Activated T-cell treated with anti-CD3 and anti-CD28 coated beads, Interleukin-2, amount 50 U/mL, for 24 hours (primary cell): Measurements from ENCODE around the gene SLC25A19.

ENCODE experiments used
- DNase-seq: peaks from one replicate; pipeline ENCODE4 v3.0.0-alpha.2; 2020
- H3K27ac Mint-ChIP-seq: 2 replicates; pipeline ENCODE4 v1.8.0; 2020; ENCODE audit warnings: mild to moderate bottlenecking, mixed read lengths
- H3K27me3 Mint-ChIP-seq: 2 replicates; pipeline ENCODE4 v1.8.0; 2020; ENCODE audit warnings: mixed read lengths
- H3K36me3 Mint-ChIP-seq: 2 replicates; pipeline ENCODE4 v1.8.0; 2020; ENCODE audit warnings: low read depth, mixed read lengths
- H3K4me1 Mint-ChIP-seq: 2 replicates; pipeline ENCODE4 v1.8.0; 2020; ENCODE audit warnings: low read depth, mixed read lengths
- H3K4me3 Mint-ChIP-seq: 2 replicates; pipeline ENCODE4 v1.8.0; 2020; ENCODE audit warnings: mild to moderate bottlenecking, moderate library complexity, mixed read lengths
- H3K9me3 Mint-ChIP-seq: 2 replicates; pipeline ENCODE4 v1.8.0; 2020; ENCODE audit warnings: mixed read lengths

Gene SLC25A19

GRCh38 chr17:75289115-75289831, at the start of gene SLC25A19:
Gene SLC25A19 (minus strand): TSS chr17:75289433. CDS start chr17:75286764, 2,669 bp downstream.
- Mint-ChIP-seq H3K4me3 (peak within 1 kb of the TSS; percentile 97), H3K27ac (peak within 1 kb of the TSS; percentile 100), H3K4me1 (peaks cover 39% of the 10 kb centered on the region), H3K9me3 (no peaks in the 10 kb centered on the region), H3K36me3 (peaks cover 52% of the 10 kb centered on the region), H3K27me3 (no peaks in the 10 kb centered on the region)
- DNase-seq: peak; percentile 94

GRCh38 chr17:75338335-75338734, 49.1 kb upstream of the SLC25A19 start:
- no peak for DNase-seq
- Mint-ChIP-seq H3K27ac (peak overlapping the region; percentile 87), H3K27me3 (no peaks in the 10 kb centered on the region), H3K9me3 (no peaks in the 10 kb centered on the region), H3K36me3 (peaks cover 27% of the 10 kb centered on the region), H3K4me1 (peaks cover 81% of the 10 kb centered on the region), H3K4me3 (peak overlapping the region; percentile 47)

- no peak for DNase-seq
- H3K4me3 Mint-ChIP-seq: no peak overlapping the region
- no peaks in the 10 kb centered on the region for H3K9me3 Mint-ChIP-seq
- H3K4me1 Mint-ChIP-seq: peaks cover 79% of the 10 kb centered on the region
- no peak overlapping the region for H3K27ac Mint-ChIP-seq
- no peaks in the 10 kb centered on the region for H3K27me3 Mint-ChIP-seq
- peaks cover 51% of the 10 kb centered on the region for H3K36me3 Mint-ChIP-seq
Observed at GRCh38 chr17:75335315-75335714, 46.1 kb upstream of the SLC25A19 start.

GRCh38 chr17:75334723-75335122, 45.5 kb upstream of the SLC25A19 start:
- peaks cover 53% of the 10 kb centered on the region for H3K36me3 Mint-ChIP-seq
- DNase-seq: no peak
- H3K4me3 Mint-ChIP-seq: no peak overlapping the region
- peaks cover 73% of the 10 kb centered on the region for H3K4me1 Mint-ChIP-seq
- H3K27ac Mint-ChIP-seq: no peak overlapping the region
- H3K27me3 Mint-ChIP-seq: no peaks in the 10 kb centered on the region
- H3K9me3 Mint-ChIP-seq: no peaks in the 10 kb centered on the region

GRCh38 chr17:75331671-75332070, 42.4 kb upstream of the SLC25A19 start:
- no peak for DNase-seq
- Mint-ChIP-seq H3K27me3 (no peaks in the 10 kb centered on the region), H3K4me3 (no peak overlapping the region), H3K9me3 (no peaks in the 10 kb centered on the region), H3K36me3 (peaks cover 66% of the 10 kb centered on the region), H3K4me1 (peaks cover 61% of the 10 kb centered on the region), H3K27ac (peak overlapping the region; percentile 59)

- DNase-seq: no peak
- Mint-ChIP-seq H3K4me3 (no peak overlapping the region), H3K27me3 (no peaks in the 10 kb centered on the region), H3K9me3 (no peaks in the 10 kb centered on the region), H3K27ac (peak overlapping the region; percentile 71), H3K4me1 (peaks cover 53% of the 10 kb centered on the region), H3K36me3 (peaks cover 82% of the 10 kb centered on the region)
Observed at GRCh38 chr17:75327757-75328156, 38.5 kb upstream of the SLC25A19 start.

- H3K27me3 Mint-ChIP-seq: no peaks in the 10 kb centered on the region
- H3K36me3 Mint-ChIP-seq: peaks cover 83% of the 10 kb centered on the region
- DNase-seq: no peak
- H3K9me3 Mint-ChIP-seq: no peaks in the 10 kb centered on the region
- no peak overlapping the region for H3K4me3 Mint-ChIP-seq
- peak overlapping the region; percentile 89 for H3K27ac Mint-ChIP-seq
- peaks cover 40% of the 10 kb centered on the region for H3K4me1 Mint-ChIP-seq
Observed at GRCh38 chr17:75326226-75326848, 37.1 kb upstream of the SLC25A19 start.

GRCh38 chr17:75325827-75326225, 36.6 kb upstream of the SLC25A19 start:
- Mint-ChIP-seq H3K4me1 (peaks cover 35% of the 10 kb centered on the region), H3K4me3 (no peak overlapping the region), H3K27me3 (no peaks in the 10 kb centered on the region), H3K36me3 (peaks cover 82% of the 10 kb centered on the region), H3K9me3 (no peaks in the 10 kb centered on the region), H3K27ac (peak overlapping the region; percentile 89)
- DNase-seq: no peak

GRCh38 chr17:75325348-75325747, 36.1 kb upstream of the SLC25A19 start:
- no peaks in the 10 kb centered on the region for H3K27me3 Mint-ChIP-seq
- no peaks in the 10 kb centered on the region for H3K9me3 Mint-ChIP-seq
- DNase-seq: no peak
- peaks cover 82% of the 10 kb centered on the region for H3K36me3 Mint-ChIP-seq
- H3K4me3 Mint-ChIP-seq: no peak overlapping the region
- H3K27ac Mint-ChIP-seq: peak overlapping the region; percentile 89
- peaks cover 33% of the 10 kb centered on the region for H3K4me1 Mint-ChIP-seq

GRCh38 chr17:75321506-75321905, 32.3 kb upstream of the SLC25A19 start:
- H3K4me3 Mint-ChIP-seq: no peak overlapping the region
- H3K27me3 Mint-ChIP-seq: no peaks in the 10 kb centered on the region
- peak overlapping the region; percentile 47 for H3K27ac Mint-ChIP-seq
- no peak for DNase-seq
- H3K36me3 Mint-ChIP-seq: peaks cover 88% of the 10 kb centered on the region
- peaks cover 29% of the 10 kb centered on the region for H3K4me1 Mint-ChIP-seq
- no peaks in the 10 kb centered on the region for H3K9me3 Mint-ChIP-seq

GRCh38 chr17:75319904-75320691, 30.9 kb upstream of the SLC25A19 start:
- peak overlapping the region; percentile 47 for H3K27ac Mint-ChIP-seq
- no peak overlapping the region for H3K4me3 Mint-ChIP-seq
- no peak for DNase-seq
- H3K36me3 Mint-ChIP-seq: peaks cover 78% of the 10 kb centered on the region
- H3K9me3 Mint-ChIP-seq: no peaks in the 10 kb centered on the region
- H3K27me3 Mint-ChIP-seq: no peaks in the 10 kb centered on the region
- H3K4me1 Mint-ChIP-seq: peaks cover 25% of the 10 kb centered on the region

- H3K27ac Mint-ChIP-seq: peak overlapping the region; percentile 87
- H3K4me1 Mint-ChIP-seq: peaks cover 32% of the 10 kb centered on the region
- no peaks in the 10 kb centered on the region for H3K9me3 Mint-ChIP-seq
- no peaks in the 10 kb centered on the region for H3K27me3 Mint-ChIP-seq
- no peak overlapping the region for H3K4me3 Mint-ChIP-seq
- peaks cover 71% of the 10 kb centered on the region for H3K36me3 Mint-ChIP-seq
- no peak for DNase-seq
Observed at GRCh38 chr17:75318615-75319222, 29.5 kb upstream of the SLC25A19 start.

GRCh38 chr17:75318211-75318610, 29.0 kb upstream of the SLC25A19 start:
- no peak for DNase-seq
- H3K4me1 Mint-ChIP-seq: peaks cover 30% of the 10 kb centered on the region
- H3K36me3 Mint-ChIP-seq: peaks cover 66% of the 10 kb centered on the region
- no peak overlapping the region for H3K4me3 Mint-ChIP-seq
- no peaks in the 10 kb centered on the region for H3K9me3 Mint-ChIP-seq
- H3K27ac Mint-ChIP-seq: peak overlapping the region; percentile 87
- no peaks in the 10 kb centered on the region for H3K27me3 Mint-ChIP-seq

GRCh38 chr17:75317671-75318070, 28.4 kb upstream of the SLC25A19 start:
- Mint-ChIP-seq H3K27me3 (no peaks in the 10 kb centered on the region), H3K9me3 (no peaks in the 10 kb centered on the region), H3K27ac (peak overlapping the region; percentile 79), H3K4me3 (no peak overlapping the region), H3K4me1 (peaks cover 31% of the 10 kb centered on the region), H3K36me3 (peaks cover 60% of the 10 kb centered on the region)
- no peak for DNase-seq
